K562 (cell line): ENCODE results near the gene SLC20A1. TPM values are rescaled to one million over a fixed set of nuclear protein-coding genes. Genes with fewer than 3 reads are reported as not detected.

Experiments used
- DDX20 ChIP-seq: fragments of 450-650 bp; IDR thresholded peaks from 2 replicates; pipeline ENCODE4 v1.6.1; 2016; ENCODE audit warnings: missing genetic modification characterization, low read depth, mild to moderate bottlenecking, missing compliant biosample characterization, moderate library complexity
- EGR1 ChIP-seq: fragments of 450-650 bp; conservative IDR thresholded peaks from 2 replicates; pipeline ENCODE4 v1.6.1; 2017; ENCODE audit warnings: mild to moderate bottlenecking
- MYBL2 ChIP-seq, 2 experiments: fragments of 450-650 bp in 1 of 2; sonication (generic) in 1 of 2; formaldehyde crosslinking in 1 of 2; IDR thresholded peaks; 2 replicates each; pipeline versions ENCODE4 v1.6.1 to v1.8.1; 2017 to 2022; ENCODE audit warnings: borderline replicate concordance in 1 of 2, inconsistent platforms in 1 of 2, low read depth in 1 of 2, mild to moderate bottlenecking in 1 of 2, missing genetic modification reagents in 1 of 2, moderate library complexity in 1 of 2
- NEUROD1 ChIP-seq: fragments of 150-350 bp; IDR thresholded peaks from 2 replicates; pipeline ENCODE4 v1.6.1; 2014; ENCODE audit warnings: borderline replicate concordance, low read length, low read depth; ENCODE audit not compliant: partially characterized antibody
- NR3C1 ChIP-seq: sonication (generic); formaldehyde crosslinking; IDR thresholded peaks from 2 replicates; pipeline ENCODE4 v1.8.1; 2022; ENCODE audit warnings: missing genetic modification reagents
- SIRT6 ChIP-seq: IDR thresholded peaks from one replicate; pipeline ENCODE4 v1.6.1; 2012; ENCODE audit warnings: low read depth, mild to moderate bottlenecking, control low read depth, inconsistent platforms, low read length, moderate library complexity
- ZBTB33 ChIP-seq: sonication (generic); formaldehyde crosslinking; IDR thresholded peaks from 2 replicates; pipeline ENCODE4 v1.8.1; 2023; ENCODE audit warnings: mild to moderate bottlenecking, missing genetic modification reagents
- ZNF184 ChIP-seq: sonication (generic); formaldehyde crosslinking; IDR thresholded peaks from 2 replicates; pipeline ENCODE4 v1.5.0; 2020; ENCODE audit warnings: missing genetic modification reagents
- ZNF24 ChIP-seq: fragments of 450-650 bp; IDR thresholded peaks from 2 replicates; pipeline ENCODE4 v1.6.1; 2016
- ZNF316 ChIP-seq: fragments of 450-650 bp; IDR thresholded peaks from 2 replicates; pipeline ENCODE4 v1.6.1; 2016
- ZNF436 ChIP-seq: fragments of 250-450, 450-650 bp; sonication (Bioruptor Pico); formaldehyde crosslinking; IDR thresholded peaks from 2 replicates; pipeline ENCODE4 v1.7.0; 2020; ENCODE audit warnings: mild to moderate bottlenecking
- ZNF592 ChIP-seq: fragments of 450-650 bp; IDR thresholded peaks from 2 replicates; pipeline ENCODE4 v1.6.1; 2017; ENCODE audit warnings: antibody characterized with exemption, mild to moderate bottlenecking
- polyA plus RNA-seq, 8 experiments: library from polyadenylated mRNA; depleted of rRNA in 4 of 8; stranded (reverse) in 5 of 8; unstranded in 3 of 8; fragments of >200 nt; fragmentation: Nextera tagmentation in 2 of 8; fragmentation: Illumina TruSeq in 1 of 8; extraction: Ambion mirVana in 2 of 8; extraction: Trizol in 1 of 8; gene quantifications; 2 replicates each; pipeline versions ENCODE4 v1.2.1 to v1.2.3, GENCODE V29; 2011 to 2014; ENCODE audit warnings: inconsistent platforms in 1 of 8, missing spikeins in 1 of 8
- total RNA-seq, 7 experiments: library from RNA; depleted of rRNA in 6 of 7; stranded (reverse); fragments of >200 nt in 6 of 7; fragmentation: Illumina TruSeq in 2 of 7; extraction: Trizol in 2 of 7; gene quantifications; 2 replicates each; pipeline versions ENCODE4 v1.2.1 to v1.2.3, GENCODE V29; 2011 to 2021; ENCODE audit warnings: low replicate concordance in 1 of 7
- TF ChIP-seq, protein P1 (sequence below): fragments of 250-450 bp; sonication (Bioruptor Pico); IDR thresholded peaks from 2 replicates; pipeline ENCODE4 v1.5.0; 2021
- TF ChIP-seq, protein P2 (sequence below): fragments of 450-650 bp; IDR thresholded peaks from 2 replicates; pipeline ENCODE4 v1.7.0; 2016; ENCODE audit warnings: borderline replicate concordance
- TF ChIP-seq, protein P3 (sequence below): fragments of 450-650 bp; IDR thresholded peaks from 2 replicates; pipeline ENCODE4 v1.6.1; 2016; ENCODE audit warnings: missing biosample characterization, missing genetic modification characterization
- TF ChIP-seq, protein P4 (sequence below): sonication (generic); formaldehyde crosslinking; IDR thresholded peaks from 2 replicates; pipeline ENCODE4 v1.9.0; 2022; ENCODE audit warnings: mild to moderate bottlenecking, missing genetic modification reagents

SLC20A1 gene
- total and polyA plus RNA-seq, 9 of the 15 experiments (the other 6 are each of a cell fraction or from before 2014, with no cell fraction given), result 53.8 to 150 (median 74.7) TPM

GRCh38 chr2:112640800-112641675 is 4.7 kb upstream of the SLC20A1 start (continued):
- TF ChIP-seq NEUROD1 (peak; percentile 53), MYBL2 (IDR thresholded peaks at IDR 0.05; ENCODE audit: low read depth) (no peak), MYBL2 (CRISPR knock-in tag; IDR thresholded peaks at IDR 0.05; ENCODE audit: borderline replicate concordance) (no peak), ZBTB33 (CRISPR knock-in tag) (no peak), SIRT6 (no peak), ZNF592 (peak; percentile 60), ZNF24 (0 out of 2 replicates have a peak, but pooled peaks have one; percentile 66), DDX20 (no peak), ZNF436 (CRISPR knock-in tag) (no peak), EGR1 (peak; percentile 94), NR3C1 (no peak), ZNF316 (no peak), ZNF184 (CRISPR knock-in tag) (no peak)
- TF ChIP-seq, protein P1, sequence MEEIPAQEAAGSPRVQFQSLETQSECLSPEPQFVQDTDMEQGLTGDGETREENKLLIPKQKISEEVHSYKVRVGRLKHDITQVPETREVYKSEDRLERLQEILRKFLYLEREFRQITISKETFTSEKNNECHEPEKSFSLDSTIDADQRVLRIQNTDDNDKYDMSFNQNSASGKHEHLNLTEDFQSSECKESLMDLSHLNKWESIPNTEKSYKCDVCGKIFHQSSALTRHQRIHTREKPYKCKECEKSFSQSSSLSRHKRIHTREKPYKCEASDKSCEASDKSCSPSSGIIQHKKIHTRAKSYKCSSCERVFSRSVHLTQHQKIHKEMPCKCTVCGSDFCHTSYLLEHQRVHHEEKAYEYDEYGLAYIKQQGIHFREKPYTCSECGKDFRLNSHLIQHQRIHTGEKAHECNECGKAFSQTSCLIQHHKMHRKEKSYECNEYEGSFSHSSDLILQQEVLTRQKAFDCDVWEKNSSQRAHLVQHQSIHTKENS, result no peak
- TF ChIP-seq, protein P2, sequence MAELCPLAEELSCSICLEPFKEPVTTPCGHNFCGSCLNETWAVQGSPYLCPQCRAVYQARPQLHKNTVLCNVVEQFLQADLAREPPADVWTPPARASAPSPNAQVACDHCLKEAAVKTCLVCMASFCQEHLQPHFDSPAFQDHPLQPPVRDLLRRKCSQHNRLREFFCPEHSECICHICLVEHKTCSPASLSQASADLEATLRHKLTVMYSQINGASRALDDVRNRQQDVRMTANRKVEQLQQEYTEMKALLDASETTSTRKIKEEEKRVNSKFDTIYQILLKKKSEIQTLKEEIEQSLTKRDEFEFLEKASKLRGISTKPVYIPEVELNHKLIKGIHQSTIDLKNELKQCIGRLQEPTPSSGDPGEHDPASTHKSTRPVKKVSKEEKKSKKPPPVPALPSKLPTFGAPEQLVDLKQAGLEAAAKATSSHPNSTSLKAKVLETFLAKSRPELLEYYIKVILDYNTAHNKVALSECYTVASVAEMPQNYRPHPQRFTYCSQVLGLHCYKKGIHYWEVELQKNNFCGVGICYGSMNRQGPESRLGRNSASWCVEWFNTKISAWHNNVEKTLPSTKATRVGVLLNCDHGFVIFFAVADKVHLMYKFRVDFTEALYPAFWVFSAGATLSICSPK, result no peak
- TF ChIP-seq, protein P3, sequence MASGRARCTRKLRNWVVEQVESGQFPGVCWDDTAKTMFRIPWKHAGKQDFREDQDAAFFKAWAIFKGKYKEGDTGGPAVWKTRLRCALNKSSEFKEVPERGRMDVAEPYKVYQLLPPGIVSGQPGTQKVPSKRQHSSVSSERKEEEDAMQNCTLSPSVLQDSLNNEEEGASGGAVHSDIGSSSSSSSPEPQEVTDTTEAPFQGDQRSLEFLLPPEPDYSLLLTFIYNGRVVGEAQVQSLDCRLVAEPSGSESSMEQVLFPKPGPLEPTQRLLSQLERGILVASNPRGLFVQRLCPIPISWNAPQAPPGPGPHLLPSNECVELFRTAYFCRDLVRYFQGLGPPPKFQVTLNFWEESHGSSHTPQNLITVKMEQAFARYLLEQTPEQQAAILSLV, result no peak
- TF ChIP-seq, protein P4, sequence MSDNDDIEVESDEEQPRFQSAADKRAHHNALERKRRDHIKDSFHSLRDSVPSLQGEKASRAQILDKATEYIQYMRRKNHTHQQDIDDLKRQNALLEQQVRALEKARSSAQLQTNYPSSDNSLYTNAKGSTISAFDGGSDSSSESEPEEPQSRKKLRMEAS, result no peak
